Measurements from ENCODE around the gene CDK5RAP2. TPM values are rescaled to one million over a fixed set of nuclear protein-coding genes. Genes with fewer than 3 reads are reported as not detected.

The CDK5RAP2 gene
- polyA plus RNA-seq, 1 donor (not counting 4 experiments of a cell fraction or from before 2014, with no cell fraction given), result 22.4 TPM

DNA sequence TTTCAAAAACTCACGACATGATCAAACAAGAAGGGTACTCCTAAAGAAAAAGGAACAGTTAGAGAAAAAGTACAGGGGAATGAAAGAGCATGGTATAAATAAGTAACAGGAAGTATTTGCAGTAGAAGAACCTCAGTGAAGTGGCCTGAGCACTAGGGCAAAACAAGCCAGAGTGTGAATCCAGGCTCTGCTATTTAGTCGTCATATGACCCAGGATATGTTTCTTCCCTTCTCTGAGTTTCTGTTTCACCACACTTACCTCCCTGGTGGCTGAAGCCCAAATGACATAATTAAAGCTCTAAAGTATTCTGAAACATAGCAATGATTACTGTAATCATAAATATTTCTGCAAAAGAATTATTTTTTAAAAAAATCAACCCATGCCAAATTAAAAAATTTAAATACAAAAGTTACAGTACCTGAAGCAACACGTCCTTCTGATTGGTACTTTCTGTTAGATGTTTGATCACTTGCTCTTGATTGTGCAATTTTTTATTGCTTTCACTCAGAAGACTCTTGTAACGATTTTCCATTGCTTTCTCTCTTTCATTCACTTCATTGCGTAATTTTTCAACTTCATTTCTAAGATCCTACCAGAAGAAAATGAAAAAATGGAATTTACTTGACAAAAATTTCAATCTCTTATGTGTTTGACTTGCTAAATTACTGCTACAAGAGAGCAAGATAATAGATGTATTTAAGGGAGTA is 88.9 kb downstream of the CDK5RAP2 start:
- peaks cover 11 to 12% of the 10 kb centered on the region in 2 experiments for H3K36me3 ChIP-seq (ENCODE audit: control insufficient read depth in 2 of 2, extremely low read depth in 1 of 2, insufficient read depth in 2 of 2, low read length in 2 of 2)
- dilution Hi-C loops (cut with MboI; ENCODE audit: extremely low pct_ligation_motif_present, low sequenced_read_pairs), result no loop called here

DNA sequence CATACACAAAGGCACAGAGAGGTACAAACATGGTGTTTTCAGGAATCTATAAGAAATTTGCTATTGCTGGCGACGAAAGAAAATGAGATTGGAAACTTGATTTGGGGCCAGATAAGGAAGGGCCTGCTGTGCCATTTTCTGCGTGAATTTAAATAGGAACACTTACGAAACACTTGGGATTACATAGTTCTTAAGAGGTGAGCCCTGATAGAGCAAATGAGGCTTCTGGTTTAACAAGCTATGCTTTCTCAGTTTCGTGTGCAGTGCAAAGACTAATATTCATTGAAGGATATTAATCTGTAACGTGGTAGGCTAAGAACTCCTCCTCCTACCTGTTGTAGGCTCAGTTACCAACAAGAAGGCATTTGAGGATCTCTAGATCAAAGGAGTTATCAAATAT is 93.1 kb downstream of the CDK5RAP2 start:
- peaks cover 15 to 16% of the 10 kb centered on the region in 2 experiments for H3K36me3 ChIP-seq (ENCODE audit: control insufficient read depth in 2 of 2, extremely low read depth in 1 of 2, insufficient read depth in 2 of 2, low read length in 2 of 2)
- no peak overlapping the region for H3K4me3 ChIP-seq (ENCODE audit: control insufficient read depth in 2 of 3, extremely low read depth in 1 of 3, insufficient read depth in 2 of 3, low read depth in 1 of 3, low read length in 3 of 3)
- H4K20me1 ChIP-seq (ENCODE audit: control insufficient read depth, extremely low read depth, insufficient read depth, low read length), result no peaks in the 10 kb centered on the region
- DNase-seq (ENCODE audit: low read depth, low spot score), result no peak
- H3K27ac ChIP-seq (ENCODE audit: control insufficient read depth, insufficient read depth, low read length), result no peak overlapping the region
- H3K4me1 ChIP-seq (ENCODE audit: control insufficient read depth, extremely low read depth, insufficient read depth, low read length), result no peaks in the 10 kb centered on the region
- no peak overlapping the region for H3K4me2 ChIP-seq (ENCODE audit: control insufficient read depth, extremely low read depth, insufficient read depth, low read depth, low read length)
- no peaks in the 10 kb centered on the region for H3K9me1 ChIP-seq (ENCODE audit: control insufficient read depth, extremely low read depth, insufficient read depth, low read length)
- H3K79me2 ChIP-seq (ENCODE audit: control insufficient read depth, insufficient read depth, low read length), result no peaks in the 10 kb centered on the region
- no peak for FAIRE-seq
- H2AFZ ChIP-seq (ENCODE audit: control insufficient read depth, low read length), result no peak overlapping the region
- H3K9ac ChIP-seq (ENCODE audit: control insufficient read depth, extremely low read depth, insufficient read depth, low read length), result no peak overlapping the region
- TF ChIP-seq EZH2 (IDR thresholded peaks at IDR 0.05; ENCODE audit: low read length), result no peak
- TF ChIP-seq, protein P1, sequence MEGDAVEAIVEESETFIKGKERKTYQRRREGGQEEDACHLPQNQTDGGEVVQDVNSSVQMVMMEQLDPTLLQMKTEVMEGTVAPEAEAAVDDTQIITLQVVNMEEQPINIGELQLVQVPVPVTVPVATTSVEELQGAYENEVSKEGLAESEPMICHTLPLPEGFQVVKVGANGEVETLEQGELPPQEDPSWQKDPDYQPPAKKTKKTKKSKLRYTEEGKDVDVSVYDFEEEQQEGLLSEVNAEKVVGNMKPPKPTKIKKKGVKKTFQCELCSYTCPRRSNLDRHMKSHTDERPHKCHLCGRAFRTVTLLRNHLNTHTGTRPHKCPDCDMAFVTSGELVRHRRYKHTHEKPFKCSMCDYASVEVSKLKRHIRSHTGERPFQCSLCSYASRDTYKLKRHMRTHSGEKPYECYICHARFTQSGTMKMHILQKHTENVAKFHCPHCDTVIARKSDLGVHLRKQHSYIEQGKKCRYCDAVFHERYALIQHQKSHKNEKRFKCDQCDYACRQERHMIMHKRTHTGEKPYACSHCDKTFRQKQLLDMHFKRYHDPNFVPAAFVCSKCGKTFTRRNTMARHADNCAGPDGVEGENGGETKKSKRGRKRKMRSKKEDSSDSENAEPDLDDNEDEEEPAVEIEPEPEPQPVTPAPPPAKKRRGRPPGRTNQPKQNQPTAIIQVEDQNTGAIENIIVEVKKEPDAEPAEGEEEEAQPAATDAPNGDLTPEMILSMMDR (optimal IDR thresholded peaks at IDR 0.05 in 1 of 3, IDR thresholded peaks at IDR 0.05 in 1 of 3, conservative IDR thresholded peaks at IDR 0.05 in 1 of 3; ENCODE audit: extremely low read depth in 1 of 3, insufficient read depth in 2 of 3, low read length in 3 of 3), result no peak
- no peaks in the 10 kb centered on the region for H3K9me3 ChIP-seq (ENCODE audit: control insufficient read depth, low read depth, low read length)
- H3K27me3 ChIP-seq (ENCODE audit: control insufficient read depth, extremely low read depth, insufficient read depth, low read length), result no peaks in the 10 kb centered on the region
- dilution Hi-C loops (cut with MboI; ENCODE audit: extremely low pct_ligation_motif_present, low sequenced_read_pairs), result no loop called here

More for the DNA sequence above, 88.9 kb downstream of the CDK5RAP2 start:
- Histone ChIP-seq H3K4me2 (ENCODE audit: control insufficient read depth, extremely low read depth, insufficient read depth, low read depth, low read length) (no peak overlapping the region), H3K9ac (ENCODE audit: control insufficient read depth, extremely low read depth, insufficient read depth, low read length) (no peak overlapping the region), H4K20me1 (ENCODE audit: control insufficient read depth, extremely low read depth, insufficient read depth, low read length) (no peaks in the 10 kb centered on the region), H3K4me1 (ENCODE audit: control insufficient read depth, extremely low read depth, insufficient read depth, low read length) (no peaks in the 10 kb centered on the region), H3K9me3 (ENCODE audit: control insufficient read depth, low read depth, low read length) (no peaks in the 10 kb centered on the region), H2AFZ (ENCODE audit: control insufficient read depth, low read length) (no peak overlapping the region), H3K4me3 (ENCODE audit: control insufficient read depth in 2 of 3, extremely low read depth in 1 of 3, insufficient read depth in 2 of 3, low read depth in 1 of 3, low read length in 3 of 3) (no peak overlapping the region), H3K27ac (ENCODE audit: control insufficient read depth, insufficient read depth, low read length) (no peak overlapping the region), H3K9me1 (ENCODE audit: control insufficient read depth, extremely low read depth, insufficient read depth, low read length) (no peaks in the 10 kb centered on the region), H3K79me2 (ENCODE audit: control insufficient read depth, insufficient read depth, low read length) (no peaks in the 10 kb centered on the region), H3K27me3 (ENCODE audit: control insufficient read depth, extremely low read depth, insufficient read depth, low read length) (no peaks in the 10 kb centered on the region)
- no peak for DNase-seq (ENCODE audit: low read depth, low spot score)
- no peak for FAIRE-seq
- TF ChIP-seq, protein P1 (optimal IDR thresholded peaks at IDR 0.05 in 1 of 3, IDR thresholded peaks at IDR 0.05 in 1 of 3, conservative IDR thresholded peaks at IDR 0.05 in 1 of 3; ENCODE audit: extremely low read depth in 1 of 3, insufficient read depth in 2 of 3, low read length in 3 of 3), result no peak
- TF ChIP-seq EZH2 (IDR thresholded peaks at IDR 0.05; ENCODE audit: low read length), result no peak
